NCI-H2196 (cell line): ENCODE results near the gene LMO4.

ENCODE experiments used
- DNase-seq: peaks from one replicate; lab custom pipeline; 2025; ENCODE audit not compliant: unreplicated experiment; lab: John Stamatoyannopoulos, UW

The LMO4 gene

GRCh38 chr1:87328272-87329050 lies at the start of gene LMO4:
LMO4 (plus strand) TSS chr1:87328880; CDS start chr1:87332016, 3,136 bp downstream.
- peak; percentile 95 for DNase-seq

- no peak for DNase-seq
These were observed 49.2 kb upstream of the LMO4 start for GRCh38 chr1:87279536-87279875.

- no peak for DNase-seq
These were observed 48.6 kb upstream of the LMO4 start for GRCh38 chr1:87279966-87280535.

- DNase-seq = no peak
These were observed 44.0 kb upstream of the LMO4 start for GRCh38 chr1:87284456-87285240.

- DNase-seq = no peak
These were observed 37.6 kb upstream of the LMO4 start for GRCh38 chr1:87291107-87291506.

GRCh38 chr1:87292684-87293493 lies 35.8 kb upstream of the LMO4 start:
- peak; percentile 75 for DNase-seq

- no peak for DNase-seq
These were observed 34.0 kb upstream of the LMO4 start for GRCh38 chr1:87294633-87295032.

GRCh38 chr1:87295445-87296110 lies 33.1 kb upstream of the LMO4 start:
- no peak for DNase-seq

- no peak for DNase-seq
These were observed 32.5 kb upstream of the LMO4 start for GRCh38 chr1:87296206-87296605.

GRCh38 chr1:87299661-87300060 lies 29.0 kb upstream of the LMO4 start:
- DNase-seq = no peak

GRCh38 chr1:87300628-87301027 lies 28.1 kb upstream of the LMO4 start:
- DNase-seq = no peak

GRCh38 chr1:87305151-87305550 lies 23.5 kb upstream of the LMO4 start:
- DNase-seq = no peak

GRCh38 chr1:87305762-87306161 lies 22.9 kb upstream of the LMO4 start:
- DNase-seq = no peak

- no peak for DNase-seq
These were observed 21.4 kb upstream of the LMO4 start for GRCh38 chr1:87307306-87307705.

- no peak for DNase-seq
These were observed 20.7 kb upstream of the LMO4 start for GRCh38 chr1:87307931-87308330.

GRCh38 chr1:87314091-87314490 lies 14.6 kb upstream of the LMO4 start:
- DNase-seq = no peak

GRCh38 chr1:87318056-87318650 lies 10.5 kb upstream of the LMO4 start:
- DNase-seq = no peak

- DNase-seq = no peak
These were observed 9.9 kb upstream of the LMO4 start for GRCh38 chr1:87318806-87319205.

- peak; percentile 66 for DNase-seq
These were observed 2.5 kb upstream of the LMO4 start for GRCh38 chr1:87325982-87326738.
